ENCODE results near the gene YWHAG. TPM values are rescaled to one million over a fixed set of nuclear protein-coding genes. Genes with fewer than 3 reads are reported as not detected.

YWHAG gene
- polyA plus RNA-seq, 1 of the 3 experiments (the other 2 are of a cell fraction): 60.4 TPM

GRCh38 chr7:76340617-76341131 is 18.1 kb downstream of the YWHAG start:
- Histone ChIP-seq H4K20me1 (ENCODE audit: insufficient read depth) (peaks cover 100% of the 10 kb centered on the region), H3K4me3 (ENCODE audit: low read depth in 2 of 2, low read length in 1 of 2) (no peak overlapping the region), H3K27ac (ENCODE audit: low read depth in 2 of 2, low read length in 1 of 2) (peak overlapping the region; percentile 48 to 67; a peak in 3 of 4 replicates), H3K9ac (no peak overlapping the region), H3K79me2 (ENCODE audit: insufficient read depth) (peaks cover 100% of the 10 kb centered on the region), H3K4me1 (ENCODE audit: control insufficient read depth in 1 of 2, insufficient read depth in 2 of 2, low read depth in 1 of 2, low read length in 1 of 2) (peaks cover 13 to 18% of the 10 kb centered on the region in 2 experiments), H3F3A (replicated peaks; ENCODE audit: insufficient read depth) (peaks cover 35% of the 10 kb centered on the region), H2AFZ (ENCODE audit: low read depth) (no peak overlapping the region), H3K9me2 (no peaks in the 10 kb centered on the region), H3K4me2 (peak overlapping the region; percentile 56), H3K27me3 (ENCODE audit: insufficient read depth) (no peaks in the 10 kb centered on the region), H3K36me3 (replicated peaks in 1 of 2; ENCODE audit: control insufficient read depth in 1 of 2, insufficient read depth in 2 of 2, low read length in 1 of 2) (peaks cover 44 to 66% of the 10 kb centered on the region in 2 experiments), H3K9me3 (no peaks in the 10 kb centered on the region)
- ChIA-PET CTCF (interaction anchor here (0.5 to 1.6 kb wide), 2 partner anchors 10 to 24 kb away, joined by 3 to 7 read pairs; no protein-coding TSS in a partner anchor), POLR2A (no interaction called here)
- no peak for DNase-seq
- 62% methylated on average over 1 of the region's 3 CpGs for WGBS (ENCODE audit: low lambda C conversion rate)
- TF ChIP-seq RXRA (IDR thresholded peaks at IDR 0.05; ENCODE audit: borderline replicate concordance, low read depth) (no peak), REST (IDR thresholded peaks at IDR 0.05; ENCODE audit: low read depth, low read length) (no peak), YY1 (IDR thresholded peaks at IDR 0.05; ENCODE audit: low read depth) (no peak), FOSL2 (IDR thresholded peaks at IDR 0.05; ENCODE audit: borderline replicate concordance, low read depth) (peak; percentile 14; the same call in 1 of the 2 replicates), GABPA (IDR thresholded peaks at IDR 0.05; ENCODE audit: low read depth) (no peak), MXI1 (IDR thresholded peaks at IDR 0.05; ENCODE audit: low read depth, low read length) (no peak), EP300 (IDR thresholded peaks at IDR 0.05; ENCODE audit: borderline replicate concordance in 1 of 2, low read depth in 1 of 2, low read length in 1 of 2) (no peak), JUND (IDR thresholded peaks at IDR 0.05) (0 out of 2 replicates have a peak, but pooled peaks have one; percentile 26)

GRCh38 chr7:76338298-76339084 is 20.3 kb downstream of the YWHAG start:
- Histone ChIP-seq H3F3A (replicated peaks; ENCODE audit: insufficient read depth) (peaks cover 44% of the 10 kb centered on the region), H3K36me3 (replicated peaks in 1 of 2; ENCODE audit: control insufficient read depth in 1 of 2, insufficient read depth in 2 of 2, low read length in 1 of 2) (peaks cover 34 to 53% of the 10 kb centered on the region in 2 experiments), H3K9me3 (no peaks in the 10 kb centered on the region), H3K79me2 (ENCODE audit: insufficient read depth) (peaks cover 100% of the 10 kb centered on the region), H2AFZ (ENCODE audit: low read depth) (no peak overlapping the region), H3K27me3 (ENCODE audit: insufficient read depth) (no peaks in the 10 kb centered on the region), H3K9me2 (no peaks in the 10 kb centered on the region), H3K4me1 (ENCODE audit: control insufficient read depth in 1 of 2, insufficient read depth in 2 of 2, low read depth in 1 of 2, low read length in 1 of 2) (peaks cover 13 to 22% of the 10 kb centered on the region in 2 experiments), H4K20me1 (ENCODE audit: insufficient read depth) (peaks cover 100% of the 10 kb centered on the region), H3K9ac (no peak overlapping the region), H3K4me3 (ENCODE audit: low read depth in 2 of 2, low read length in 1 of 2) (no peak overlapping the region), H3K4me2 (no peak overlapping the region), H3K27ac (ENCODE audit: low read depth in 2 of 2, low read length in 1 of 2) (no peak overlapping the region)
- DNase-seq: no peak
- CTCF ChIA-PET: interaction anchor here (0.9 to 1.5 kb wide), 4 partner anchors 14 to 76 kb away, joined by 3 to 4 read pairs (median 3); no protein-coding TSS in a partner anchor
- TF ChIP-seq EP300 (IDR thresholded peaks at IDR 0.05; ENCODE audit: borderline replicate concordance in 1 of 2, low read depth in 1 of 2, low read length in 1 of 2): no peak
- TF ChIP-seq, protein P1, sequence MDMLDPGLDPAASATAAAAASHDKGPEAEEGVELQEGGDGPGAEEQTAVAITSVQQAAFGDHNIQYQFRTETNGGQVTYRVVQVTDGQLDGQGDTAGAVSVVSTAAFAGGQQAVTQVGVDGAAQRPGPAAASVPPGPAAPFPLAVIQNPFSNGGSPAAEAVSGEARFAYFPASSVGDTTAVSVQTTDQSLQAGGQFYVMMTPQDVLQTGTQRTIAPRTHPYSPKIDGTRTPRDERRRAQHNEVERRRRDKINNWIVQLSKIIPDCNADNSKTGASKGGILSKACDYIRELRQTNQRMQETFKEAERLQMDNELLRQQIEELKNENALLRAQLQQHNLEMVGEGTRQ (IDR thresholded peaks at IDR 0.05; ENCODE audit: borderline replicate concordance, low read depth, low read length): no peak
- no peak for TF ChIP-seq NFIC (IDR thresholded peaks at IDR 0.05; ENCODE audit: borderline replicate concordance)
- TF ChIP-seq TCF12 (IDR thresholded peaks at IDR 0.05): no peak
- POLR2A ChIA-PET: no interaction called here
- 74% methylated on average over 9 of the region's 9 CpGs for WGBS (ENCODE audit: low lambda C conversion rate)

All from SK-N-SH (cell line).